HG03108 (cell line): ENCODE measurements around the gene MED16.
"Not testable (repeated sequence)": the region's sequence is repeated elsewhere in the genome, so short reads cannot be mapped to it uniquely, and the experiment has no call there.

Source experiments
- ATAC-seq: cut with Tn5 transposase; IDR thresholded peaks from one replicate; pipeline ENCODE4 v1.9.1; 2021; ENCODE audit warnings: moderate library complexity; ENCODE audit not compliant: unreplicated experiment

Gene MED16

DNA sequence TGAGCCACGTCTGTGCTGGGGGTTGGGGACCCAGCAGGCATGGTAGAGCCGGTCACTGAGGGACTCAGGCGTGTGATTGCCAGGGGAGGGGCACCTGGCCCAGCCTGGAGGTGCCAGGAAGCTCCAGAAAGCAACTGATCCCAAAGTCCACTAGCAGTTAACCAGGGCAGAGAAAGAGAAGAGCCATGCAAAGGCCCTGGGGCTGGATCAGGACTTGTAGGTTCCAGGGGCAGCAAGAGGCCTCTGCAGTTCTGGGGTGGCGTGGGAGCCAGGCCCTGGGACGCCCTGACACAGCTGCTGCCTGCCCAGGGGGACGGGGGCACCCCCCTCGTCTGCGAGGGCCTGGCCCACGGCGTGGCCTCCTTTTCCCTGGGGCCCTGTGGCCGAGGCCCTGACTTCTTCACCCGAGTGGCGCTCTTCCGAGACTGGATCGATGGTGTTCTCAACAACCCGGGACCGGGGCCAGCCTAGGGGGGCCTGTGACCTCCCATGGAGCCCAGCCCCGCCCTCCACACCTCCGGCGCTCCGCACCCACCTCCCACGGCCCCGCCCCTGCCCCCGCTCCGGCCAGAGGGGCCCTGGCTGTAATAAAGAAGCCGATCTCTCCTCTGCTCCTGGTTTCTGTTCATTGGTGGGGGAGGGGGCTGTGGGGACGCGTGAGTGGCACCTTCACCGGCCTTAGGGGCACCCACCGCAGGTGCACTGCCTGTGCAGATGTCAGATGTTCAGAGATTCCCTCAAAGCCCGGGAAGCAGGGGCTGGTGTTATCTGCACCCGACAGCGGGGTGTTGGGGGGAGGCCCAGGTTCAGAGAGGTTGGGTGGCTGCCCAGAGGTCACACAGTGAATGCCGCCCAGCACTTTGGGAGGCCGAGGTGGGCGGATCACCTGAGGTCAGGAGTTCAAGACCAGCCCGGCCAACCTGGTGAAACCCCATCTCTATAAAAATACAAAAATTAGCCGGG is 61.3 kb downstream of the MED16 start:
- no peak for ATAC-seq

DNA sequence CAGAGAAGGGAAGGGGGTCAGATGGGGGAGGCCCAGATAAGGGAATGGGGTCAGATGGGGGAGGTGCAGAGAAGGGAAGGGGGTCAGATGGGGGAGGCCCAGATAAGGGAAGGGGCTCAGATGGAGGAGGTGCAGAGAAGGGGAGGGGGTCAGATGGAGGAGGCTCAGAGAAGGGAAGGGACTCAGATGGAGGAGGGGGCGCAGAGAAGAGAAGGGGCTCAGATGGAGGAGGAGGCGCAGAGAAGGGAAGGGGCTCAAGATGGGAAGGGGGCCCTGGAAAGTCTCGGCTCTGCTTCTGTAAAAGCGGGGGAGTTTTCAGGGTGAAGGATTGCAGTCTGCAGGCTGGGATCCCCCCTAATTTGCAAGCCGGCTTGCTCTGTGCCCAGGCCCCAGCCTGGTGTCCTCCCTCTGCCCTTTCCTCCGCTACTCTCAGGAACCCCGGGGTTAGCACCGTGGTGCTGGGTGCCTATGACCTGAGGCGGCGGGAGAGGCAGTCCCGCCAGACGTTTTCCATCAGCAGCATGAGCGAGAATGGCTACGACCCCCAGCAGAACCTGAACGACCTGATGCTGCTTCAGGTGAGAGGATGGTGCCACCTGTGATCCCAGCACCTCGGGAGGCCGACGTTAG is 63.7 kb downstream of the MED16 start:
- no peak for ATAC-seq

DNA sequence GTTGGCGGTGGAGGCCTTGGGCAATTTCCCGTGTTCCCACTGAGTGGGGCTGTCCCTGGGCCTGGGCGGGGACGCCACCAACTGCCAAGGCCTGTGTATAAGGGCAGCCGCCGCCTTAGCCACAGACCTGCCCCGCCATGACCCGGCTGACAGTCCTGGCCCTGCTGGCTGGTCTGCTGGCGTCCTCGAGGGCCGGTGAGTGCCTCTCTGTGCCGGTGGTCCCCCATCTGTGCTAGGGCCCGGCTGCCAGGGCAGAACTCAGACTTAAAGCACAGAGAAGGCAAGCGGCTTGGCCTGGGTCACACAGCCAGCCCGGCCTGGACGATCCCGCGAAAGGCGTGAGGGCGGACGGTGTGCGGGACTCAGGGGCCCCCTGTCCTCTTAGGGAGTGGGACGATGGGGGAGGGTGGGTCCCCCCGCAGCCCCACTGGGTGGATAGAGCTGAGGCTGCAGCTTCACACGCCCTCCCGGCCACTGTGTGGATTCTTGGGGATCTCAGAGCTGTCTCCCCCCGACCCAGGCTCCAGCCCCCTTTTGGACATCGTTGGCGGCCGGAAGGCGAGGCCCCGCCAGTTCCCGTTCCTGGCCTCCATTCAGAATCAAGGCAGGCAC is 65.2 kb downstream of the MED16 start, which contains the start of gene AZU1:
TSS of gene AZU1 (plus strand) at position 128 of the 612 bp plus-strand sequence. CDS start at position 138, 10 bp downstream.
- no peak for ATAC-seq

DNA sequence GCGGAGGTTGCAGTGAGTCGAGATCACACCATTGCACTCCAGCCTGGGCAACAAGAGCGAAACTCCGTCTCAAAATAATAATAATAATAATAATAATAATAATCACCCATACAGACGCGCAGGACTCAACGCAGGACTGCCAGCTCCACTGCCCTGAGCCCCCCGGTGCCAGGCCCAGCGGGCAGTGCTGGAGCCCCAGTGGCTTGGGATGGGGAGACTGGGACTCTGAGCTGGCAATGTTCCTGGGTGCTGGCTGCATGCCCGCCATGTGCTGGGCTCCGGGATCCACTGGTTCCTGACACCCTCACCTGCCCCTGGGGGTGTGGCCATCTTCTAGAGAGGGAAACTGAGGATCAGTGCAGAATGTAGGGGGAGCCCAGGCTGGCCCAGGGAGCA is 65.7 kb downstream of the MED16 start:
- ATAC-seq, result no peak

DNA sequence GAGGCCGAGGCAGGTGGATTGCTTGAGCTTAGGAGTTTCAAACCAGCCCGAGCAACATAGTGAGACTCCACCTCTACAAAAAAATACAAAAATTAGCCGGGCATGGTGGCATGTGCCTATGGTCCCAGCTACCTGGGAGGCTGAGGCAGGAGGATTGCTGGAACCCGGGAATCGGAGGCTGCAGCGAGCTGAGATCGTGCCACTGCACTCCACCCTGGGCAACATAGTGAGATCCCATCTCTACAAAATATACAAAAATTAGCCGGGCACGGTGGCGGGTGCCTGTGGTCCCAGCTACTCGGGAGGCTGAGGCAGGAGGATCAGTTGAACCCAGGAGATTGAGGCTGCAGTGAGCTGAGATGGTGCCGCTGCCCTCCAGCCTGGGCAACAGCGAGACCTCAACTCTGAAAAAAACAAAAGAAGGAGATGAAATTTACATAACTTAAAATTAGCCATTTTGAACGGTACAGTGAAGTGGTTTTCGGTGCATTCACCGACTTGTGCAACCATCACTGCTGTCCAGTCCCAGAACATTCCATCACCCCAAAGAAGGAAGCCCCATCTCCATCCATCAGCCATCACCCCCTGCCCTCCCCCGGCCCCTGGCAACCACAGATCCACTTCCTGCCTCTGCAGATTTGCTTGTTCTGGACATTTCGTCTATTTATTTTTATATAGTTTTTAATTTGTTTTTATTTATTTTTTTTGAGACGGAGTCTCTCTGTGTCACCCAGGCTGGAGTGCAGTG is 66.9 kb downstream of the MED16 start:
- ATAC-seq, result no peak

DNA sequence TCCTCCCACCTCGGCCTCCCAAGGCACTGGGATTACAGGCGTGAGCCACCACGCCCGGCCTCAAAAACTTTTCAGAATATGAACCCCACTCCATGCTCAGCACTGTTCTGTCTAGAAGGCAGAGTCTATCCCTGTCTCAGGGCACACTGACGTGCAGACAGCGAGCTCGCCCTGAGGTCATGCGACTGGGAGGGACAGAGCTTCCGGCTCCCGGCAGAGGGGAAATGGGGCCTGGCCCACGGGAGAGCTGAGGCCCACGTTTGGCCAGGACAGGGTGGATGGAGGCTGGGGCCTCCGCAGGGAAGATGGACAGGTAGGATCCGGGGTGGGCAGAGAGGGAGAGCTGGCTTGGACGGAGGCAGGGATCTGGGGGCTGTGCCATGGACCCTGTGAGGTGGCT is 68.1 kb downstream of the MED16 start:
- no peak for ATAC-seq

DNA sequence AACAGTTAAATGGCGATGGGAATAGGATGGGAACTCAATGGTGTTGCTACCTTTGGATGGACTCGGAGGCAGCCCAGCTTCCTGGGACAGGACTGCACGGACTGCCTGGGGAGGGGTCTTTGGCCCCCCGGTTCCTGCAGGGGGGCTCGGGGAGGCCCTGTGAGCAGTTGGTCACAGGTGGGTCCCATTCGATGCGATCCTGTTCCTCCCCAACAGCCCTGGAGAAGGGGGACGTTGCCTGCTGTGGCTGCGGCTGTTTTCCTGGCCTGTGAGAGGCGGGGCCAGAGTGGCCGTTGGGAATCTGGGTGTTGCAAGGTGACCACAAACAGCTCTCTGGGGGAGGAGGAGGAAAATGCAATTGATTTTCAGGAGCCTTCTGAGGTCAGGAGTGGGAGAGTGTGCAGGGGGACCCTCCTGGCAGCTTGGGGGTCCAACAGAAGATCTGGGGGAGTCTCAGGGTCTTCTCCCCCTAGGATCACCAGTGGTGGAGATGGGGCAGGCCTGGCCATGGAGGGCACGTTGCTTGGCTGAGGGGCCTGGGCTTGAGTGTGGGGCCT is 69.3 kb downstream of the MED16 start:
- ATAC-seq, result no peak

DNA sequence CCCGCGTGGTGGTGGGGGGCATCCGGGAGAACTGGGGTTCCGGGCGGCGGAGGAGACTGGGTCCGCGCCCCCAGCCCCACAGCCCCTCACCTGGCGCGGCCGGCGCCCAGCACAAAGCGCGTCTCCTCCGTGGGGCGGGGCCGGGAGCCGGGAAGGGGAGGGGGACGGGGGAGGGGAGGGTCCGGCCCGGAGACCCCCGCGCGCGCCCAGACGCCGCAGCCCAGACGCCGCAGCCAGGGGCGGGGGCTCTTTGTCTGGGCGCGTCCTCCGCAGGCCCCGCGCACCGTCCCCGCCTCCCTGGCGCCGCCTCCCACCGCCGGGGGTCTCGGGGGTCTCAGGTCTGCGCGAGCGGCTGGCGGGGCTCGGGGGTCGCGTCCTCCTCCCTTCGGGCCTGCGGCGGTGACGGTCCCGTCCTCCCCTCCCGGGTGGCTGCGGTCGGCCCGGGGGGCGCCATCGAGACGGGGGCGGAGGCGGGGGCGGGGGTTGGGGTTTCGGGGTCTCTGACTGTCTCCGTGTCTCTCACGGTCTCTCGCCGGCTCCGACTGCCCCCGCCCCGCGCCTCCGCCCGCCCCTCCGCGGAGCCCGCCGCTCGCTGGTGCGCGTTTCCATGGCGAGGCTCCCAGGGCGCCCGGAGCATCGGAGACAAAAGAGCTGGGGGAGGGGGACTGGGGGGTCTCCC is 71.0 kb downstream of the MED16 start, which contains the start of gene PLPPR3:
TSS of gene PLPPR3 (minus strand) at position 131 of the 679 bp plus-strand sequence. CDS start 396 bp downstream, outside the sequence.
- ATAC-seq, result no peak

DNA sequence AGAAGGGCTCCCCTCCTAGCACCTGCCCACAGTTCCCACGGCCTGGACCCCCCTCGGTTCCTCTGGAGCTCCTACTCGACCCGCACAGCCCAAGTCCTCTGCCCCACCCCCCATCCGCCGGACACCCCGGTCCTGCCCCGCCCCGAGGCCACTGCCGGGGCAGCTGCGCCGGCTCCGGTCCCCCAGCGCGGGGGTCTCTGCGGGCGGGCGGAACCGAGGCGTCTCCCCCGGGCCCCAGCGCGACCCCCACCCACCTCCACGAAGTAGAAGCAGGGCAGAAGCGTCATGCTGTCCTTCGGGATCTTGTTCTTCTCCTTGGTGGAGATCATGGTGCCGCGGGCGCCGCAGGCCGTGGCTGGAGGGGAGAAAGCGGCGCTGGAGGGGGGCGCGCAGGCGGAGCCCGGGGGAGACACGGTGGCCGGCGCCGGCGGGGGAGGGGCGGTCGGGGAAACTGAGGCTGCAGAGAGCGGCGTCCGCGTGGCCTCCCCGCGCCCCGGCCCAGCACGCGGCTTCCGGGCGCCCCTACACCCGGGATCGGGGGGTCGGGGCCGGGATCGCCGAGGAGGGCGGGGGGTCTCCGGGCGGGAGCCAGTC is 71.7 kb downstream of the MED16 start:
- ATAC-seq, result no peak

DNA sequence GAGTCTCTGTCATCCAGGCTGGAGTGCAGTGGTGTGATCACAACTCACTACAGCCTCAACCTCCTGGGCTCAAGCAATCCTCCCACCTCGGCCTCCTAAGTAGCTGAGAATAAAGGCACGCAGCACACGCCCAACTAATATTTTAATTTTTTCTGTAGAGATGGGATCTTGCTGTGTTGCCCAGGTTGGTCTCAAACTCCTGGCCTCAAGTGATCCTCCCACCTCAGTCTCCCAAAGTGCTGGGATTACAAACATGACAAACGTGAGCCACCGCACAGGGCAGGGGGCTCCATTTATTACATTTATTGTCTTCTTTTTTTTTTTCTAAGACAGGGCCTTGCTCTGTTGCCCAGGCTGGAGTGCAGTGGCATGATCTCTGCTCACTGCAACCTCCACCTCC is 72.8 kb downstream of the MED16 start:
- ATAC-seq, result not testable (repeated sequence)
